Left lung (tissue), 10 donors: ENCODE data around the gene PRDX3. TPM values are rescaled to one million over a fixed set of nuclear protein-coding genes. Genes with fewer than 3 reads are reported as not detected.

ENCODE experiments used
- ATAC-seq: fragments of 200-7000 bp; cut with Tn5 transposase; one replicate; pipeline ENCODE4 v1.9.1; 2020; ENCODE audit warnings: moderate library complexity
- DNase-seq, 4 donors: peaks; one replicate each; pipeline ENCODE4 v3.0.0-alpha.2; 2013 to 2020
- H3K27ac ChIP-seq, 2 donors: fragments of 200-600 bp; sonication (generic) in 1 of 2; one replicate each; pipeline versions ENCODE4 v1.5.0 to v1.8.0; 2020 to 2021
- H3K27me3 ChIP-seq, 2 donors: fragments of 200-600 bp; sonication (generic) in 1 of 2; one replicate each; pipeline versions ENCODE4 v1.5.0 to v1.8.0; 2020 to 2021
- H3K36me3 ChIP-seq, 2 donors: fragments of 200-600 bp; sonication (generic) in 1 of 2; one replicate each; pipeline versions ENCODE4 v1.5.0 to v1.8.0; 2020 to 2021
- H3K4me1 ChIP-seq, 2 donors: fragments of 200-600 bp; one replicate each; pipeline ENCODE4 v1.8.0; 2021
- H3K4me3 ChIP-seq, 2 donors: fragments of 200-600 bp; sonication (generic) in 1 of 2; one replicate each; pipeline versions ENCODE4 v1.5.0 to v1.8.0; 2020 to 2021; ENCODE audit warnings: mild to moderate bottlenecking in 1 of 2
- H3K9me3 ChIP-seq, 2 donors: fragments of 200-600 bp; sonication (generic) in 1 of 2; one replicate each; pipeline versions ENCODE4 v1.5.0 to v1.8.0; 2020 to 2021
- CTCF ChIP-seq, 2 donors: fragments of 200-600 bp; sonication (generic) in 1 of 2; IDR thresholded peaks; one replicate each; pipeline versions ENCODE4 v1.5.0 to v1.8.0; 2021; ENCODE audit warnings: antibody characterized with exemption in 2 of 2
- intact Hi-C, 2 donors: fragments of 100-400 bp; cut with DNase I; formaldehyde crosslinking; loops; one replicate each; pipeline versions ENCODE4 v1.11.2 to v1.14.2; 2022
- polyA plus RNA-seq, 6 donors: library from polyadenylated mRNA; unstranded; fragments of 120-200 nt; gene quantifications; one replicate each; pipeline ENCODE4 v1.2.1, GENCODE V29; 2013; ENCODE audit not compliant: insufficient read length in 6 of 6
- total RNA-seq, 2 donors: library from RNA; stranded (reverse); fragmentation: NEBNext Ultra II Directional; extraction: Animal tissue kit (Norgen Biotek cat#: 25700); gene quantifications; one replicate each; pipeline ENCODE4 v1.2.1, GENCODE V29; 2021
- donor health status: DM: no; HTN: yes; CAD: no.
- donor health status: DM: no; HTN: no; CAD: no.

PRDX3 gene
- total and polyA plus RNA-seq, 8 donors = 122 to 209 (median 183) TPM

DNA sequence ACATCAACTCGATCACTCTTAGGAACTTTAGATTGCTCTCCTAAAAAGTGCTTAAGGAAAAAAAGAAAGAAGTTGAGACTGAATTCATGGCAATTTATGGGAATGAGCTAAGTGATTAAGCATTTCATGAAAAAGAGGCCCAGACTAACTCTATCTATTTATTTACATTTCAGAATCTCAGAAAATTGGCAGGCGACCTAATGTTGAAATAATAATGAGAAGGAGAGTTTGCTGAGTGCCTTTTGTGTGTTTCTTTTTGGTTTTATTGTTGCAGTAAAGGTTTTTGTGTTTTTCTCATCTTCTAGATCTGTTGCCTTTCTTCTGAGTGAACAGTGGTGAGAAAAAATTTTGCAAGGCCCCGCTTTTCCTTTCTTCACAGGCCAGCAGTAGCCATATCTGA, 32.6 kb upstream of the PRDX3 start:
- H3K9me3 ChIP-seq = no peaks in the 10 kb centered on the region
- no peak overlapping the region for H3K4me3 ChIP-seq
- H3K36me3 ChIP-seq = no peaks in the 10 kb centered on the region
- DNase-seq (peak in 2 of 4 donors; percentile 75 to 89), ATAC-seq (no peak)
- peak overlapping the region; percentile 38 to 69 for H3K27ac ChIP-seq
- H3K27me3 ChIP-seq = peaks cover 0 to 16% of the 10 kb centered on the region in 2 donors
- H3K4me1 ChIP-seq = peaks cover 22 to 69% of the 10 kb centered on the region in 2 donors
- TF ChIP-seq CTCF (IDR thresholded peaks at IDR 0.05) = no peak
- intact Hi-C loops = no loop called here

DNA sequence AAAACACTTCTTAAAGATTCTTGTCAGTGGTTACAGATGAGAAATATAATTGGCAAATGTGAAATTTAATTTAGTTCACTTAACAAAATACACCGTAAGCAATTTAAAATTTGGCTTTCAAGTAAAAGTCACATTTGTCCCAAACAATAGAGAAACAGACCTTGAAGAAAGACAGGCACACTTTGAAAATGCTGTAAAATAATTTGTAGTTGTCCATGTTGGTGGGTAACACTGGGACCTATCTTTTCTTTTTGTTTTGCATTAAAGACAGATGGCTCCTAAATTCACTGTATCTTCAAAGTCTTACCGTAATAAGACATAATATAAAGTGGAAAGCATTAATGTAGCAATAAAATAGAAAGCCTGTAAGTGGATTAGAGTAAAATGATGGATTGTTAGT, 32.0 kb upstream of the PRDX3 start:
- Histone ChIP-seq H3K27ac (peak overlapping the region; percentile 69 to 97), H3K4me1 (peaks cover 25 to 72% of the 10 kb centered on the region in 2 donors), H3K27me3 (peaks cover 0 to 16% of the 10 kb centered on the region in 2 donors), H3K9me3 (no peaks in the 10 kb centered on the region), H3K4me3 (peak overlapping the region in 1 of 2 donors; percentile 94), H3K36me3 (no peaks in the 10 kb centered on the region)
- intact Hi-C loops = no loop called here
- ATAC-seq (no peak), DNase-seq (no peak)
- TF ChIP-seq CTCF (IDR thresholded peaks at IDR 0.05) = no peak

GRCh38 chr10:119209736-119210355, 31.2 kb upstream of the PRDX3 start:
- Histone ChIP-seq H3K27ac (peak overlapping the region; percentile 69 to 97), H3K4me1 (peaks cover 25 to 73% of the 10 kb centered on the region in 2 donors), H3K4me3 (peak overlapping the region; percentile 91 to 94), H3K36me3 (no peaks in the 10 kb centered on the region), H3K9me3 (no peaks in the 10 kb centered on the region), H3K27me3 (peaks cover 0 to 16% of the 10 kb centered on the region in 2 donors)
- intact Hi-C loops = loop anchor here in 1 of 2 donors (10.0 kb wide), 3 partner anchors 75 to 235 kb away; no protein-coding TSS in a partner anchor
- TF ChIP-seq CTCF (IDR thresholded peaks at IDR 0.05) = peak in 1 of 2 donors; percentile 32
- no peak for DNase-seq
- no peak for ATAC-seq

DNA sequence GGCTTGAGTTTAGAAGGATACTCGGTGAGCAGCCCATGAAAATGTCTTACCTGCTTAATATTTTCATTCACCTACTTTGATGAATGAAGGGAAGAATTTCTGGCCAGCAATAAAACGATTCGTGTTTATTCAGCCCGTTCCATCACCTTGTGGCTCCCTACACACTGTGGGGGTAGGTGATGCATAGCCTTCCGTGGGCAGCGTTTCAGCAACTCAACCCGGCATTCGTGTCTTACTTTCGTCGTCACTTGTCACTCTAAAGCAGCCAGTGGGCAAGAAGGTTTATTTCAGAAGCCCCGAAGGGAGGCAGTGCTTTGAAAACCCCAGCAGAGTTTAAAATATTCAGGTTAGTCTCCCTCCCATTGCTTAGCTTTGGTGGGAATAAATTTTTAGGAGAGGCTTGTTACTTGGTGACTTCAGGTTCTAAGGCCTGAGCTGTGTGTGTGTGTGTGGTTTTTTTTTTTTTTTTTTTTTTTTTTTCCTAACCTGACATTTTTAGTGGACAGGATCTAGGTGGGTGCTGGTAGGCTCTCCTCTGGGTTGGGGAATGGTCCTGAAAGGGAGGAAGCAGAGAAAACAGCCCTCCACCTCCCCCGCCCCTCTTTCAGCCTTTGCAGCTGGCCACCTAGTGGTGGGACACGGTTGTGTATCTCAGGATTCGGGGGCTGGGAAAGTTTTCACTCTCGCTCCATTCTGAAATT, 30.6 kb upstream of the PRDX3 start:
- Histone ChIP-seq H3K4me3 (peak overlapping the region; percentile 91 to 94), H3K4me1 (peaks cover 25 to 66% of the 10 kb centered on the region in 2 donors)

More for the DNA sequence above, 30.6 kb upstream of the PRDX3 start:
- Histone ChIP-seq H3K27ac (peak overlapping the region; percentile 69 to 97), H3K27me3 (peaks cover 0 to 16% of the 10 kb centered on the region in 2 donors), H3K36me3 (no peaks in the 10 kb centered on the region), H3K9me3 (no peaks in the 10 kb centered on the region)
- DNase-seq = peak in 2 of 4 donors; percentile 51 to 82
- TF ChIP-seq CTCF (IDR thresholded peaks at IDR 0.05) = peak; percentile 63 to 79
- peak; percentile 8 for ATAC-seq
- intact Hi-C loops = loop anchor here in 1 of 2 donors (10.0 kb wide), 3 partner anchors 76 to 236 kb away; no protein-coding TSS in a partner anchor
